WTC11 (cell line): Measurements from ENCODE around the gene TMEM121B. TPM values are rescaled to one million over a fixed set of nuclear protein-coding genes. Genes with fewer than 3 reads are reported as not detected.
"Not testable (repeated sequence)": the region's sequence is repeated elsewhere in the genome, so short reads cannot be mapped to it uniquely, and the experiment has no call there.

Source experiments
- ATAC-seq: fragments of 200-7000 bp; cut with Tn5 transposase; 2 replicates; pipeline ENCODE4 v1.10.0; 2021; ENCODE audit warnings: mild to moderate bottlenecking, moderate library complexity
- CTCF ChIA-PET: fragments of 300-600 bp; sonication (Branson Sonifier 250); formaldehyde crosslinking; loops from one replicate; lab custom pipeline; 2021; ENCODE audit warnings: antibody characterized with exemption; lab: Charles Lee
- POLR2A ChIA-PET: fragments of 350-600 bp; sonication (Branson Sonifier 250); formaldehyde crosslinking; loops from one replicate; lab custom pipeline; 2021; ENCODE audit warnings: antibody characterized with exemption; lab: Charles Lee
- DNase-seq: peaks from one replicate; pipeline ENCODE4 v3.0.0; 2021; ENCODE audit warnings: low spot score
- H3K27ac Mint-ChIP-seq: 2 replicates; pipeline ENCODE4 v1.8.0; 2021; ENCODE audit warnings: mixed read lengths
- H3K27me3 Mint-ChIP-seq: 2 replicates; pipeline ENCODE4 v1.8.0; 2021; ENCODE audit warnings: low read depth, mild to moderate bottlenecking, moderate library complexity, mixed read lengths
- H3K36me3 Mint-ChIP-seq: 2 replicates; pipeline ENCODE4 v1.8.0; 2021; ENCODE audit warnings: mixed read lengths
- H3K4me1 Mint-ChIP-seq: 2 replicates; pipeline ENCODE4 v1.8.0; 2022; ENCODE audit warnings: mixed read lengths
- H3K4me3 Mint-ChIP-seq: 2 replicates; pipeline ENCODE4 v1.8.0; 2021; ENCODE audit warnings: mild to moderate bottlenecking, moderate library complexity, mixed read lengths
- H3K9me3 Mint-ChIP-seq: 2 replicates; pipeline ENCODE4 v1.8.0; 2021; ENCODE audit warnings: mixed read lengths
- ATF6 ChIP-seq: sonication (generic); formaldehyde crosslinking; IDR thresholded peaks from 2 replicates; pipeline ENCODE4 v1.8.1; 2023; ENCODE audit warnings: mild to moderate bottlenecking, missing genetic modification reagents
- CDX4 ChIP-seq: fragments of 250-450 bp; sonication (Bioruptor Pico); IDR thresholded peaks from 2 replicates; pipeline ENCODE4 v1.9.0; 2021; ENCODE audit warnings: moderate library complexity, mild to moderate bottlenecking, inconsistent platforms, borderline replicate concordance
- ESRRA ChIP-seq: sonication (generic); formaldehyde crosslinking; IDR thresholded peaks from 2 replicates; pipeline ENCODE4 v1.8.1; 2022; ENCODE audit warnings: mild to moderate bottlenecking, missing genetic modification reagents, borderline replicate concordance
- GTF2I ChIP-seq: fragments of 250-450 bp; sonication (Bioruptor Pico); conservative IDR thresholded peaks from 2 replicates; pipeline ENCODE4 v1.4.0; 2021; ENCODE audit warnings: mild to moderate bottlenecking
- IRF1 ChIP-seq: sonication (generic); formaldehyde crosslinking; IDR thresholded peaks from 2 replicates; pipeline ENCODE4 v1.8.0; 2023; ENCODE audit warnings: missing genetic modification reagents
- NFATC4 ChIP-seq: fragments of 250-450 bp; sonication (Bioruptor Pico); IDR thresholded peaks from 2 replicates; pipeline ENCODE4 v1.9.0; 2021; ENCODE audit warnings: mild to moderate bottlenecking
- TP53 ChIP-seq: sonication (generic); formaldehyde crosslinking; IDR thresholded peaks from 2 replicates; pipeline ENCODE4 v1.8.1; 2023; ENCODE audit warnings: mild to moderate bottlenecking, missing genetic modification reagents
- ZMAT4 ChIP-seq: fragments of 250-450 bp; sonication (Bioruptor Pico); IDR thresholded peaks from 2 replicates; pipeline ENCODE4 v1.9.0; 2021; ENCODE audit warnings: mild to moderate bottlenecking
- ZNF232 ChIP-seq: sonication (generic); formaldehyde crosslinking; IDR thresholded peaks from 2 replicates; pipeline ENCODE4 v1.8.0; 2022; ENCODE audit warnings: mild to moderate bottlenecking, missing genetic modification reagents
- ZNF263 ChIP-seq: sonication (generic); formaldehyde crosslinking; IDR thresholded peaks from 2 replicates; pipeline ENCODE4 v1.8.1; 2022; ENCODE audit warnings: low read depth, mild to moderate bottlenecking, moderate library complexity, missing genetic modification reagents
- ZNF396 ChIP-seq: fragments of 250-450 bp; sonication (Bioruptor Pico); IDR thresholded peaks from 2 replicates; pipeline ENCODE4 v1.8.0; 2021; ENCODE audit warnings: mild to moderate bottlenecking, moderate library complexity, borderline replicate concordance
- total RNA-seq: library from RNA; stranded (reverse); gene quantifications from 3 replicates; pipeline ENCODE4 v1.2.3, GENCODE V29; 2021
- TF ChIP-seq, protein P1 (sequence below): sonication (generic); formaldehyde crosslinking; IDR thresholded peaks from 2 replicates; pipeline ENCODE4 v1.8.1; 2023; ENCODE audit warnings: mild to moderate bottlenecking, moderate library complexity, missing genetic modification reagents
- TF ChIP-seq, protein P2 (sequence below): sonication (generic); formaldehyde crosslinking; conservative IDR thresholded peaks from 2 replicates; pipeline ENCODE4 v1.8.1; 2022; ENCODE audit warnings: mild to moderate bottlenecking, missing genetic modification reagents

The TMEM121B gene
- total RNA-seq, 1 experiment from 2014 or later: 7.5 TPM

DNA sequence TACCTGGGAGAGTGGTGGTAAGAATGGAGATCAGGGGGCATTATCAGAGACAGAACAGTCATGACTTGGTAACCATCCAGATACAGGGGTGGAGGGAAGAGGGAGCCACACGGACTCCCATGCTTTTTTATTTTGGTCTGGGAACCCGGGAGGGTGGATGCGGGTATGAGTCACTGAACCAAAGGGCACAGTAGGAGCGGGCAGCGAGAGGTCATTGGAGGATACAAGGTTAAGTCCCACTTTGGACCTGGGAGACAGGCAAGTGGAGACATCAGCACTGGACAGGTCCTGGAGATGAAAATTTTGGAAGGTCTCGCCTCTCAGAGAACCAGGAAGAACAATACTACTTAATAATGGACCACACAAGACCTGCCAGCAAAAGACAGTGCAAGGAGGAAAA lies 31.2 kb upstream of the TMEM121B start (continued):
- TF ChIP-seq, protein P1, sequence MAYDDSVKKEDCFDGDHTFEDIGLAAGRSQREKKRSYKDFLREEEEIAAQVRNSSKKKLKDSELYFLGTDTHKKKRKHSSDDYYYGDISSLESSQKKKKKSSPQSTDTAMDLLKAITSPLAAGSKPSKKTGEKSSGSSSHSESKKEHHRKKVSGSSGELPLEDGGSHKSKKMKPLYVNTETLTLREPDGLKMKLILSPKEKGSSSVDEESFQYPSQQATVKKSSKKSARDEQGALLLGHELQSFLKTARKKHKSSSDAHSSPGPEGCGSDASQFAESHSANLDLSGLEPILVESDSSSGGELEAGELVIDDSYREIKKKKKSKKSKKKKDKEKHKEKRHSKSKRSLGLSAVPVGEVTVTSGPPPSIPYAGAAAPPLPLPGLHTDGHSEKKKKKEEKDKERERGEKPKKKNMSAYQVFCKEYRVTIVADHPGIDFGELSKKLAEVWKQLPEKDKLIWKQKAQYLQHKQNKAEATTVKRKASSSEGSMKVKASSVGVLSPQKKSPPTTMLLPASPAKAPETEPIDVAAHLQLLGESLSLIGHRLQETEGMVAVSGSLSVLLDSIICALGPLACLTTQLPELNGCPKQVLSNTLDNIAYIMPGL: no peak
- TF ChIP-seq IRF1 (no peak), GTF2I (CRISPR knock-in tag) (no peak), ZNF232 (CRISPR knock-in tag) (no peak), ESRRA (CRISPR knock-in tag) (no peak)
- TF ChIP-seq, protein P2, sequence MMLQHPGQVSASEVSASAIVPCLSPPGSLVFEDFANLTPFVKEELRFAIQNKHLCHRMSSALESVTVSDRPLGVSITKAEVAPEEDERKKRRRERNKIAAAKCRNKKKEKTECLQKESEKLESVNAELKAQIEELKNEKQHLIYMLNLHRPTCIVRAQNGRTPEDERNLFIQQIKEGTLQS (CRISPR knock-in tag): no peak

DNA sequence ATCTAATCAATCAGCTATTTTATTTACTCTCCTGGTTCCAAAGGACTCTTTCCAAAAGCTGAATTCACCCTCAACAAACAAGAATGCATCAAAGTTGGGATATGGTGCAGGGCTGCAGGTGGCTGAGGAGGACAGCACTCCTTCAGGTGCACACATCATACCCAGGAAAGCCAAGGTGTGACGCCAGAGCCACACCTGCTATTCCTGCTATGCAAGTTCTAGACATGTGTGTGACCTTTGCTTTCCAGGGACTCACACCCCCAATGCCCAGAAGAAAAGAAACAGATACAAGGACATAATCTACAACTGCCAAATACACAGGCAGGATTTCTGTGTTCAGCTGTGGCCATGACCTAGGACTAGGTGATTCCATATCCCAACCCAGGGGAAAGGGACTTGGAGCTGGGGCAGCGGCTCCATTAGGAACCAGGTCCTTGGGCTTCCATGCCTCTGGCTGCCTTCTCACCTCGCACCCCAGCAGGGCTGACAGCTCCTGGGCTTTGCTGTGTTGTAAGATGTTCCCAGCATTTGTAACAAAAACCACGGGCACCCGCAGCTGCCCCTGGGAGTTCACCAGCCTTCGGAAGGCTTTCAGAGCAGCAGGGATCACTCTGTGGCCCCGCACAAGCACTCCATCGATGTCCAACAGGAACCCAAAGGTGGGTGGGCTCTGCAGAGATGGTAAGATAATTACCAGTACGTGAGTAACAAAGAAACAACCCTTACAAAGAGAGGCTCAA lies 28.1 kb upstream of the TMEM121B start:
- H3K9me3 Mint-ChIP-seq: no peaks in the 10 kb centered on the region
- H3K4me1 Mint-ChIP-seq: peaks cover 6% of the 10 kb centered on the region
- peaks cover 20% of the 10 kb centered on the region for H3K36me3 Mint-ChIP-seq
- DNase-seq (no peak), ATAC-seq (no peak)
- H3K27ac Mint-ChIP-seq: no peak overlapping the region
- no peaks in the 10 kb centered on the region for H3K27me3 Mint-ChIP-seq
- H3K4me3 Mint-ChIP-seq: no peak overlapping the region
- ChIA-PET POLR2A (no interaction called here), CTCF (interaction anchor here (1.1 to 1.4 kb wide), 2 partner anchors 15 to 23 kb away, joined by 4 to 5 read pairs; no protein-coding TSS in a partner anchor)
- TF ChIP-seq ATF6 (CRISPR knock-in tag) (no peak), IRF1 (no peak), ZNF263 (CRISPR knock-in tag) (no peak), TP53 (no peak), ZMAT4 (no peak), CDX4 (no peak), ZNF396 (CRISPR knock-in tag) (no peak), NFATC4 (no peak)
- TF ChIP-seq, protein P1: no peak

GRCh38 chr22:17147458-17147857 lies 26.3 kb upstream of the TMEM121B start:
- ATAC-seq, DNase-seq, H3K9me3 Mint-ChIP-seq, H3K4me1 Mint-ChIP-seq, H3K4me3 Mint-ChIP-seq, POLR2A ChIA-PET, H3K27me3 Mint-ChIP-seq: not testable (repeated sequence)
- Mint-ChIP-seq H3K36me3 (peaks cover 33% of the 10 kb centered on the region), H3K27ac (peak overlapping the region; percentile 18)
- CTCF ChIA-PET: interaction anchor here (1.4 kb wide), 1 partner anchor 25 kb away, joined by 5 read pairs; no protein-coding TSS in a partner anchor
